Hematopoietic multipotent progenitor cell treated with erythropoietin and hydrocortisone succinate and interleukin-3 and kit ligand, for 4 days (in vitro differentiated cells): ENCODE results near the gene CENPO.

Source experiments
- DNase-seq: peaks from one replicate; pipeline ENCODE4 v3.0.0-alpha.2; 2015

The CENPO gene

GRCh38 chr2:24792874-24793760, at the start of gene CENPO, which contains the start of gene PTRHD1:
TSS of gene CENPO (plus strand) at chr2:24793425. CDS start at chr2:24793920, 495 bp downstream.
TSS of gene PTRHD1 (minus strand) at chr2:24793391. CDS start at chr2:24793377, 14 bp downstream.
- DNase-seq = peak; percentile 99

GRCh38 chr2:24743924-24744323, 49.3 kb upstream of the CENPO start:
- no peak for DNase-seq

GRCh38 chr2:24744356-24744755, 48.9 kb upstream of the CENPO start:
- DNase-seq = no peak

GRCh38 chr2:24745825-24746224, 47.4 kb upstream of the CENPO start:
- no peak for DNase-seq

GRCh38 chr2:24747299-24747698, 45.9 kb upstream of the CENPO start:
- no peak for DNase-seq

- DNase-seq = peak; percentile 24
These were observed 44.0 kb upstream of the CENPO start for GRCh38 chr2:24749069-24749691.

- DNase-seq = no peak
These were observed 38.1 kb upstream of the CENPO start for GRCh38 chr2:24754985-24755705.

- no peak for DNase-seq
These were observed 36.4 kb upstream of the CENPO start for GRCh38 chr2:24756789-24757188.

- DNase-seq = no peak
These were observed 31.4 kb upstream of the CENPO start for GRCh38 chr2:24761866-24762265.

- DNase-seq = no peak
These were observed 30.7 kb upstream of the CENPO start for GRCh38 chr2:24762518-24762917.

GRCh38 chr2:24763843-24764242, 29.4 kb upstream of the CENPO start:
- no peak for DNase-seq

GRCh38 chr2:24766609-24767008, 26.6 kb upstream of the CENPO start:
- peak; percentile 42 for DNase-seq

GRCh38 chr2:24768013-24768412, 25.2 kb upstream of the CENPO start:
- DNase-seq = no peak

- no peak for DNase-seq
These were observed 24.6 kb upstream of the CENPO start for GRCh38 chr2:24768601-24769000.

- no peak for DNase-seq
These were observed 22.2 kb upstream of the CENPO start for GRCh38 chr2:24771061-24771460.

GRCh38 chr2:24771764-24772586, 21.2 kb upstream of the CENPO start:
- no peak for DNase-seq

- DNase-seq = no peak
These were observed 18.9 kb upstream of the CENPO start for GRCh38 chr2:24774373-24774772.

- DNase-seq = no peak
These were observed 14.1 kb upstream of the CENPO start for GRCh38 chr2:24779116-24779515.

- DNase-seq = no peak
These were observed 9.6 kb upstream of the CENPO start for GRCh38 chr2:24783641-24784040.

- DNase-seq = peak; percentile 77
These were observed 7.4 kb upstream of the CENPO start for GRCh38 chr2:24785671-24786321.

GRCh38 chr2:24787532-24787931, 5.7 kb upstream of the CENPO start:
- DNase-seq = no peak

- DNase-seq = no peak
These were observed 4.4 kb upstream of the CENPO start for GRCh38 chr2:24788816-24789215.
